Calu3 (cell line): ENCODE results near the gene RNF135. TPM values are rescaled to one million over a fixed set of nuclear protein-coding genes. Genes with fewer than 3 reads are reported as not detected.
"Not testable (repeated sequence)": the region's sequence is repeated elsewhere in the genome, so short reads cannot be mapped to it uniquely, and the experiment has no call there.

ENCODE experiments used
- BruUV-seq: library from RNA; stranded (reverse); fragments of 400-500 nt; replicated peaks from 2 replicates; lab custom pipeline; 2021; lab: Mats Ljungman, UMichigan
- CTCF ChIA-PET: fragments of 300-600 bp; sonication (Branson Sonifier 250); formaldehyde crosslinking; loops from one replicate; lab custom pipeline; 2022; ENCODE audit warnings: antibody characterized with exemption; lab: Charles Lee
- DNase-seq: peaks from one replicate; pipeline ENCODE4 v3.0.0; 2022
- H3K27ac Mint-ChIP-seq: one replicate; pipeline ENCODE4 v1.8.0; 2022; ENCODE audit warnings: mixed read lengths; ENCODE audit not compliant: unreplicated experiment
- H3K27me3 Mint-ChIP-seq: one replicate; pipeline ENCODE4 v1.8.0; 2022; ENCODE audit warnings: mixed read lengths; ENCODE audit not compliant: unreplicated experiment
- H3K36me3 Mint-ChIP-seq: one replicate; pipeline ENCODE4 v1.8.0; 2022; ENCODE audit warnings: mild to moderate bottlenecking, moderate library complexity, mixed read lengths; ENCODE audit not compliant: insufficient read depth, unreplicated experiment
- H3K4me1 Mint-ChIP-seq: one replicate; pipeline ENCODE4 v1.8.0; 2022; ENCODE audit warnings: mild to moderate bottlenecking, low read depth, mixed read lengths; ENCODE audit not compliant: unreplicated experiment
- H3K4me3 Mint-ChIP-seq: one replicate; pipeline ENCODE4 v1.8.0; 2022; ENCODE audit warnings: mild to moderate bottlenecking, low read depth, moderate library complexity, mixed read lengths; ENCODE audit not compliant: unreplicated experiment
- H3K9me3 Mint-ChIP-seq: one replicate; pipeline ENCODE4 v1.8.0; 2022; ENCODE audit warnings: low read depth, mixed read lengths; ENCODE audit not compliant: unreplicated experiment
- intact Hi-C: fragments of 100-400 bp; cut with micrococcal nuclease; formaldehyde crosslinking; loops from one replicate; pipeline ENCODE4 v1.10.0; 2022; ENCODE audit not compliant: unreplicated experiment
- total RNA-seq: library from RNA; stranded (reverse); gene quantifications from 2 replicates; pipeline ENCODE4 v1.2.3, GENCODE V29; 2022
- TF ChIP-seq, protein P1 (sequence below): fragments of 200-600 bp; IDR thresholded peaks from one replicate; pipeline ENCODE4 v1.8.0; 2022; ENCODE audit warnings: antibody characterized with exemption; ENCODE audit not compliant: unreplicated experiment

The RNF135 gene
- total RNA-seq, 1 experiment from 2014 or later: 7.5 TPM

DNA sequence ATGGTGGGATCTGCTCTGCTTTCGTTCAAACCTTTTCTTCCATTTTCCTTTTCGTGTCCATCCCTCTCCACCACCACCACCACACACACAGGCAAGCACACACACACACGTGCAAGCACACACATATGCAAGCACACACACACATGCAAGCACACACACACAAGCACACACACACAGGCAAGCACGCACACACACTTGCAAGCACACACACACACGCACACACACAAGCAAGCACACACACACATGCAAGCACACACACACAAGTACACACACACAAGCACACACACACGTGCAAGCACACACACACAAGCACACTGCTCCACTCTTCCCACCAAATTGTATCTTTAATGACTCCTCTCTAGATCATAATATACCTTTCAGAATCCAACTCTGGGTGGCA is 71.5 kb downstream of the RNF135 start:
- H3K27ac Mint-ChIP-seq, H3K4me1 Mint-ChIP-seq, DNase-seq, BruUV-seq, H3K27me3 Mint-ChIP-seq, intact Hi-C loops, H3K4me3 Mint-ChIP-seq, H3K9me3 Mint-ChIP-seq, H3K36me3 Mint-ChIP-seq, CTCF ChIA-PET: not testable (repeated sequence)

DNA sequence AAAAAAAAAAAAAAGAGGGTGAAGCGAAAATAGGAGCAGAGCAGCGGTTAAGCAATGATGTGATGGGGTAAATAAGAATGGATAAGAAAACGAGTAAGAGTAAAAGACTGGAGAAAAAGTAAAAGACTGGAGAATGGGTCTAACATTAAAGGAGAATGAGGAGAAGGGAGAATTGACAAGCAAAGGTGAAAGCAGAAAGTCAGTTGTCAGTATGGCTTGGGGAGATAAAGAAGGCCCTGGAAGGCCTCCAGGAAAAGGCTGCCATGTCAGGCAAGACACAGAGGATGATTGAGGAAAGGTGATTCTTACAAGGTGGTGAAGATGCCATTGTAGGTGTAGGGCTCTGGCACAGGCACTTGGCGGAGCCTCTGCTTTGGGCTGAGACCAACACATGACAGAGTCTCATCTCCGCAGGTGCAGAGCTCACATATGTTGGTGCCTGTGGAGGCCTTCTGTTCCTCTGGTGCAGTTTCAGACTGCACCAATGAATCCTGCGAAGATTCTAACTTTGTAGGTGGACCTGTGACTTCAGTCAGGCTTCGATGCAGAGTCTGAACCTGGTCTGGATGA is 76.1 kb downstream of the RNF135 start:
- intact Hi-C loops, DNase-seq, BruUV-seq, CTCF ChIA-PET, H3K27ac Mint-ChIP-seq, H3K36me3 Mint-ChIP-seq, H3K9me3 Mint-ChIP-seq, H3K4me3 Mint-ChIP-seq, H3K4me1 Mint-ChIP-seq: not testable (repeated sequence)
- peaks cover 25% of the 10 kb centered on the region for H3K27me3 Mint-ChIP-seq

DNA sequence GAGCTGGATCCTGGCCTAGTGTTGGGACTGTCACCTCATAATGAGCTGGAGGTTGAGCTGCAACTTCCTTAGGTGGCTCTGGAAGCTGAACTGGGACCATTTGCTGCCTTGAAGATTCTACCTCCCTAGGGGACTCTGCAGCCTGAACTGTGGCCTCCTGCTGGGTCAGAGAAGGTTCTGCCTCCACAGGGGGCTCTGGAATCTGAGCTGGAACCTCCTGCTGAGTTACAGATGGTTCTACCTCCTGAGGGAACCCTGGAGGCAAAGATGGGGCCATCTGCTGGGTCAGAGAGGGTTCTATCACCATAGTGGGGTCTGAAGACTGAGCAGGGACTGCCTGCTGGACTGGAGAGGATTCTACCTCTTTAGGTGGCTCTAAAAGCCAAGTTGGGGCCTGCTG is 77.3 kb downstream of the RNF135 start:
- Mint-ChIP-seq H3K9me3 (no peaks in the 10 kb centered on the region), H3K4me1 (peaks cover 16% of the 10 kb centered on the region), H3K27me3 (peaks cover 25% of the 10 kb centered on the region), H3K4me3 (no peak overlapping the region), H3K36me3 (no peaks in the 10 kb centered on the region), H3K27ac (no peak overlapping the region)
- no peak for DNase-seq
- TF ChIP-seq, protein P1, sequence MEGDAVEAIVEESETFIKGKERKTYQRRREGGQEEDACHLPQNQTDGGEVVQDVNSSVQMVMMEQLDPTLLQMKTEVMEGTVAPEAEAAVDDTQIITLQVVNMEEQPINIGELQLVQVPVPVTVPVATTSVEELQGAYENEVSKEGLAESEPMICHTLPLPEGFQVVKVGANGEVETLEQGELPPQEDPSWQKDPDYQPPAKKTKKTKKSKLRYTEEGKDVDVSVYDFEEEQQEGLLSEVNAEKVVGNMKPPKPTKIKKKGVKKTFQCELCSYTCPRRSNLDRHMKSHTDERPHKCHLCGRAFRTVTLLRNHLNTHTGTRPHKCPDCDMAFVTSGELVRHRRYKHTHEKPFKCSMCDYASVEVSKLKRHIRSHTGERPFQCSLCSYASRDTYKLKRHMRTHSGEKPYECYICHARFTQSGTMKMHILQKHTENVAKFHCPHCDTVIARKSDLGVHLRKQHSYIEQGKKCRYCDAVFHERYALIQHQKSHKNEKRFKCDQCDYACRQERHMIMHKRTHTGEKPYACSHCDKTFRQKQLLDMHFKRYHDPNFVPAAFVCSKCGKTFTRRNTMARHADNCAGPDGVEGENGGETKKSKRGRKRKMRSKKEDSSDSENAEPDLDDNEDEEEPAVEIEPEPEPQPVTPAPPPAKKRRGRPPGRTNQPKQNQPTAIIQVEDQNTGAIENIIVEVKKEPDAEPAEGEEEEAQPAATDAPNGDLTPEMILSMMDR: no peak
- no TSS peak for BruUV-seq
- intact Hi-C loops: no loop called here
- CTCF ChIA-PET: no interaction called here

DNA sequence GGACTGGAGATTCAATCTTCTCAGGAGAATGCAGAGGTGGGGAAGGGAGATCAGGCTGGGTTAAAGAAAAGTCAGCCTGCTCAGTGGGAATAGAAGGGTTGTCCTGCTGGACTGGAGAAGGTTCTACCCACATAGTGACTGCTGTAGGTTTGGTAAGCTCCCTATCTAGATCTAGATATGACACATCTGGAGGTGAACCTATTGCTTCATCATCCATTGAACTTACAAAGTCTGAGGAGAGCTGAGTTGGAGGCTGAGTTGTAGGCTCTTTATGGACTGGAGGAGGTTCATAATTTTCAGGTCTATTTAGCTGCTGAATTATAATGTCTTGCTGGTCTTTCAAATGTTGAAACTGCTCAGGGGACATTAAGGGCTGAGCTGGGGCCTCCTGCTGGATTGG is 77.9 kb downstream of the RNF135 start:
- TF ChIP-seq, protein P1: no peak
- Mint-ChIP-seq H3K9me3 (no peaks in the 10 kb centered on the region), H3K27ac (no peak overlapping the region), H3K4me1 (peaks cover 16% of the 10 kb centered on the region), H3K36me3 (no peaks in the 10 kb centered on the region), H3K4me3 (no peak overlapping the region), H3K27me3 (peaks cover 25% of the 10 kb centered on the region)
- no peak for DNase-seq
- intact Hi-C loops: no loop called here
- CTCF ChIA-PET: interaction anchor here (0.6 kb wide), 1 partner anchor 121 kb away, joined by 5 read pairs; no protein-coding TSS in a partner anchor
- no TSS peak for BruUV-seq

Other genes with a start within 250 kb of the RNF135 start
- gene CRLF3, start 146.3 kb upstream of the RNF135 start, total RNA-seq: 9.8 and 11.5 TPM in 2 replicates
- 16.9 and 18.4 TPM in 2 replicates for gene ATAD5, start 139.1 kb upstream of the RNF135 start, total RNA-seq
- 17.7 and 18.6 TPM in 2 replicates for gene TEFM, start 64.8 kb upstream of the RNF135 start, total RNA-seq
- 2.1 TPM in 1 of 2 replicates, not detected in the other for gene ADAP2, start 49.1 kb upstream of the RNF135 start, total RNA-seq
- 61.5 and 64.7 TPM in 2 replicates for gene NF1, start 123.9 kb downstream of the RNF135 start, total RNA-seq